Kidney epithelial cell (primary cell): ENCODE measurements around the gene CREB3. TPM values are rescaled to one million over a fixed set of nuclear protein-coding genes. Genes with fewer than 3 reads are reported as not detected.

Experiments
- DNase-seq: peaks from one replicate; pipeline ENCODE4 v3.0.0-alpha.2; 2010; ENCODE audit warnings: low read depth
- H3K27me3 ChIP-seq: 2 replicates; pipeline ENCODE4 v1.6.0; 2011; ENCODE audit warnings: low read length; ENCODE audit not compliant: control insufficient read depth, insufficient read depth
- H3K36me3 ChIP-seq: 2 replicates; pipeline ENCODE4 v1.5.1; 2011; ENCODE audit warnings: low read length; ENCODE audit not compliant: control insufficient read depth, insufficient read depth
- H3K4me3 ChIP-seq: 2 replicates; pipeline ENCODE4 v1.5.1; 2011; ENCODE audit warnings: low read depth, mild to moderate bottlenecking, control low read depth, low read length
- total RNA-seq: library from RNA; depleted of rRNA; stranded (reverse); fragments of >200 nt; gene quantifications from 2 replicates; pipeline ENCODE4 v1.2.3, GENCODE V29; 2015
- TF ChIP-seq, protein P1 (sequence below): IDR thresholded peaks from 2 replicates; pipeline ENCODE4 v1.5.1; 2011; ENCODE audit warnings: mild to moderate bottlenecking, moderate library complexity, low read length, control low read depth, inconsistent platforms; ENCODE audit not compliant: insufficient read depth, poor library complexity, severe bottlenecking

Gene CREB3
- total RNA-seq, 1 donor from 2014 or later = 87.5 TPM

DNA sequence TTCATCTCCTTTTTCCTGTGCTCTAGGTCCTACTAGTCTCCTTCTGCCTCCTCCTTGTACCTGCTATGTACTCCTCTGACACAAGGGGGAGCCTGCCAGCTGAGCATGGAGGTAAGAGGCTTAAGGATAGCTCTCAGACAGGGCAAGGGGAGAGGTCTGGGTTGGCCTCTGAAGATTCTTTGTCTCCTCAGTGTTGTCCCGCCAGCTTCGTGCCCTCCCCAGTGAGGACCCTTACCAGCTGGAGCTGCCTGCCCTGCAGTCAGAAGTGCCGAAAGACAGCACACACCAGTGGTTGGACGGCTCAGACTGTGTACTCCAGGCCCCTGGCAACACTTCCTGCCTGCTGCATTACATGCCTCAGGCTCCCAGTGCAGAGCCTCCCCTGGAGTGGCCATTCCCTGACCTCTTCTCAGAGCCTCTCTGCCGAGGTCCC lies 3.8 kb downstream of the CREB3 start:
- Histone ChIP-seq H3K27me3 (no peaks in the 10 kb centered on the region), H3K36me3 (peaks cover 5% of the 10 kb centered on the region), H3K4me3 (no peak overlapping the region)
- no peak for DNase-seq
- TF ChIP-seq, protein P1, sequence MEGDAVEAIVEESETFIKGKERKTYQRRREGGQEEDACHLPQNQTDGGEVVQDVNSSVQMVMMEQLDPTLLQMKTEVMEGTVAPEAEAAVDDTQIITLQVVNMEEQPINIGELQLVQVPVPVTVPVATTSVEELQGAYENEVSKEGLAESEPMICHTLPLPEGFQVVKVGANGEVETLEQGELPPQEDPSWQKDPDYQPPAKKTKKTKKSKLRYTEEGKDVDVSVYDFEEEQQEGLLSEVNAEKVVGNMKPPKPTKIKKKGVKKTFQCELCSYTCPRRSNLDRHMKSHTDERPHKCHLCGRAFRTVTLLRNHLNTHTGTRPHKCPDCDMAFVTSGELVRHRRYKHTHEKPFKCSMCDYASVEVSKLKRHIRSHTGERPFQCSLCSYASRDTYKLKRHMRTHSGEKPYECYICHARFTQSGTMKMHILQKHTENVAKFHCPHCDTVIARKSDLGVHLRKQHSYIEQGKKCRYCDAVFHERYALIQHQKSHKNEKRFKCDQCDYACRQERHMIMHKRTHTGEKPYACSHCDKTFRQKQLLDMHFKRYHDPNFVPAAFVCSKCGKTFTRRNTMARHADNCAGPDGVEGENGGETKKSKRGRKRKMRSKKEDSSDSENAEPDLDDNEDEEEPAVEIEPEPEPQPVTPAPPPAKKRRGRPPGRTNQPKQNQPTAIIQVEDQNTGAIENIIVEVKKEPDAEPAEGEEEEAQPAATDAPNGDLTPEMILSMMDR = peak; percentile 93

DNA sequence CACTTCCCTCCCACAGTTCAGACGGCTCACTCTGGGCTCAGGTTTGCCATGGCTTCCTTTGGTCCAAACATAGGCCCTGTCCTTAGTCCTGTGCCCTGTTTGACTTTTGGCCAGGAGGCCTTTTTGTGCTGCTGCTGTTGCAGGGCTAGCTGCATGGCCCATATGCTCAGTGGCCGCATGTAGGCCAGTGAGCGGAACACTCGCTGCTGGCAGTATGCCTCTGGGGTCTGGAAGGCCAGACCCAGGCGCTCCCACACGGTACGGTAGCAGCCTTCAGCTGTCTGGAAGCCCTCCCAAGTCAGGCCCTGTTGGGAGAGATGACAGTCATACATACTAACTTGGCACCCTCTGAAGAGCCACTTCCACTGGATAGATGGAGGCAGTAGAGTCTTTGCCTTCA lies 4.7 kb downstream of the CREB3 start:
- H3K27me3 ChIP-seq = no peaks in the 10 kb centered on the region
- peaks cover 5% of the 10 kb centered on the region for H3K36me3 ChIP-seq
- TF ChIP-seq, protein P1 = no peak
- DNase-seq = no peak
- no peak overlapping the region for H3K4me3 ChIP-seq

DNA sequence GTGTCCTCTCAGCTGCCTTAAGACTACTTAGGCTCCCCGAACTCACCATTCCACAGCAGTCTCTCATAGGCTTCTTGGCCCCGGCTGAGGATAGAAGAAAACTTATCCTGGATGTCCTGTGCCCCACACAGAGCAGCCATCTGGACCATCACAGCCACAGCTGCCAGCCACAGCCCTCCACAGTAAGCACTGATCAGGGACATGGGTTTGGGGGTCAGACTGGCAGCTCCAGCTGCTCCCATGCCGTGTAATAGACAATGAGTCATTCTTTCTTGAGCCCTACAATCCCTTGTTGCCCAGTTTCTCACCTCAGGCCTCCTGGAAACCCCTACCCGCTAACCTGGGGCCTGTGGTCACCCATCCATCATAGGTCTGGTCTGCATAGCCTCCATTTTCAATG lies 5.7 kb downstream of the CREB3 start:
- Histone ChIP-seq H3K36me3 (peaks cover 5% of the 10 kb centered on the region), H3K27me3 (no peaks in the 10 kb centered on the region), H3K4me3 (no peak overlapping the region)
- TF ChIP-seq, protein P1 = no peak
- no peak for DNase-seq

DNA sequence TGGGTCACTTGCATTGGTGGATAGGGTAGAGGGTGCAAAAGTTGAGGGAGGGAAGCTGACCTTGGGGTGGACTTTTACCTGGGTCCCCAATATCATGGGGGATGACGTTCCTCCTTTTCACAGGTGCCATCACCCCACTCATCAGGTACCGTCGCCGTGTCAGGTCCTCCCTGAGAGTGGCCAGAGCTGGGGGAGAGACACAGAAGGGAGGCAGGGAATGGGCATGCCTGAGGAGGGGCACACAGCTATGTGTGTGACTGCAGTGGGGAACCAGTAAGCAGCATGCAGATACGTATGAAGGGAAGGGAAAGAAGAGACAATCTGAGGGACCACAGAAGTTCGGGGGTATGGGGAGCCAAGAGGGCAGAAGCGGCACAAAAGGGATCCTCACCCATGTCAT lies 6.5 kb downstream of the CREB3 start:
- H3K36me3 ChIP-seq = peaks cover 5% of the 10 kb centered on the region
- TF ChIP-seq, protein P1 = no peak
- H3K27me3 ChIP-seq = no peaks in the 10 kb centered on the region
- no peak for DNase-seq
- H3K4me3 ChIP-seq = no peak overlapping the region

DNA sequence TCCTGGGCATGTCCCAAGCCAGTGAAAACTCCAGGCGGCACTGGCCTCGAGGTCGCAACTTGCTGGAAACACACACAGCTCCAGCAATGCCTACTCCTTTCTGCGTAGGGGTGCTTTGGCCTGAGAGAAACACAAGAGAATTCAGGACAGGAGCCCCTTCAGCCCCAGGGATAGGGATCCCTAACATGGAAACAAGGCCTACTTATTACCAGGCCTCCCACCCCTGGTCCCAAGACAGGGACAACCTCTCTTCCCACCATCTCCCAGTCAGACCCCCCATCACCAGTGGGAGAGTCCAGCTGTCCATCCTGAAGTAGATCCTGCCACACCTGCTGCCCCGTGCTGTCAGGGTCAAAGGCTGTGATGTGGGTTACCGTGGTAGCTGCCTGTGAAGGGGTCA lies 7.8 kb downstream of the CREB3 start:
- DNase-seq = no peak
- Histone ChIP-seq H3K4me3 (no peak overlapping the region), H3K36me3 (peaks cover 5% of the 10 kb centered on the region), H3K27me3 (no peaks in the 10 kb centered on the region)
- TF ChIP-seq, protein P1 = no peak

DNA sequence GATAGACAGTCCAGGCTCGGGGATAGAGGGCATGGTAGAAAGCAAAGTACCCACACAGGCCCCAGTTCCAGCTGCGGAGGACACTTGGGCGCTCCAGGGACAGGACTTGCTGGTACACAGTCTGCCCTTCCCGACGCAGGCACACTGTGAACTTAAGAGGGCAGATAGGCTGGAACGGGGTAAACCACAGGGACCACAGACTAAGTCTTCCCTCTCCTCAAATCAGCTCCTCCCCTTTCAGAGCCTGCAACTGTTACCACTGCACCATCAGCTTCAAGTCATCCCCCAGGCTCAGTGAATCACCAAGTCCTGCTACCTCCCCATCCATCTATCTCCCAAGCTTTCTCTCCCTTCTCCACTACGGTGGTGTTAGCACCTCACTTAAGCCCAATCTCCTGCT lies 9.3 kb downstream of the CREB3 start:
- TF ChIP-seq, protein P1 = no peak
- Histone ChIP-seq H3K4me3 (no peak overlapping the region), H3K36me3 (peaks cover 5% of the 10 kb centered on the region), H3K27me3 (no peaks in the 10 kb centered on the region)
- DNase-seq = no peak
